ENCODE data around the gene NPPC. TPM values are rescaled to one million over a fixed set of nuclear protein-coding genes. Genes with fewer than 3 reads are reported as not detected.

Gene NPPC
- total and polyA plus RNA-seq, 2 of the 8 experiments (the other 6 are each of a cell fraction or from before 2014, with no cell fraction given): 1.3 to 4.7 TPM

DNA sequence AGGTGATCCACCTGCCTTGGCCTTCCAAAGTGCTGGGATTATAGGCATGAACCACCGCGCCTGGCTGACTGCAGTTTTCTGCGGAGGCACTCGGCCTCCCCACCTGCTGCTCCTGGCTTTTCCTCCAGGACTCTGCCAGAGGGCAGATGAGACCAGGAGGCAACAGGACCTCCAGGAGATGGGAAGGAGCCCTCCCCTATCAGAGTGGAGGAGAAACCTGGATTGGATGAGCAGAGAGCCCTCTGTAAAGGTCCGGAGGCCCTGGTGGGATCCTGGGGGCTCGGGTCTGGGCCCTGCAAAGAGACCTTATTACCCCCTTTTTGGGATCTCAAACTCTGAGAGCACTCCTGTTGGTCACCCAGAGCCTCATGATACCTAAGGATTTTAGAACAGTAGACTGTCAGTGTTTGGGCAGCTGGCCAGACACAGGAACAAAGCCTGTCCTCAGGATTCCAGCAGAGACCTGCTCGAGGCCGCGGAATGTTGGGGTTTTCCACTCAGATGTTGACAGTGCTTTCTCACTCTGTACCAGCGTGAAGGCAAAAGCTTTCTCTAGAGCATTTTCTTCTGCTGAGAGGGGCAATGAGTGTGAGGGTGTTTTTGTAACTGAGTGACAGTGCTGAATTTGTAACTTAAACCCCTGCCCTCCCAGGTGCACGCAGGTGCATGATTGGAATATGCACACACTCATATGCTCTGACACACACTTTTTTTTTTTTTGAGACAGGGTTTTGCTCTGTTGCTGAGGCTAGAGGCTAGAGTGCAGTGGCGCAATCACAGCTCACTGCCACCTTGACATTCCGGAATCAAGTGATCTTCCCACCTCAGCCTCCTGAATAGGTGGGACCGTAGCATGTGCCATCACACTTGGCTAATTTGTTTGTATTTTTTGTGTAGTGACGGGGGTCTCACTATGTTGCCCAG lies 48.4 kb downstream of the NPPC start:
- Histone ChIP-seq H2AFZ (ENCODE audit: low read length) (0 out of 2 replicates have a peak overlapping the region, but pooled peaks have one; percentile 27), H3K9me3 (ENCODE audit: insufficient read depth in 2 of 2, low read depth in 1 of 2, low read length in 1 of 2) (no peaks in the 10 kb centered on the region), H3K23ac (ENCODE audit: insufficient read length) (no peak overlapping the region), H3K4me3 (ENCODE audit: extremely low read depth in 1 of 4, insufficient read depth in 2 of 4, low read depth in 3 of 4, low read length in 4 of 4) (no peak overlapping the region), H3K27me3 (replicated peaks in 1 of 4; ENCODE audit: control insufficient read depth in 3 of 4, extremely low read depth in 1 of 4, insufficient read depth in 3 of 4, low read length in 3 of 4) (no peaks in the 10 kb centered on the region), H3K18ac (ENCODE audit: extremely low read depth, low read length) (no peak overlapping the region), H3K23me2 (ENCODE audit: low read depth, low read length) (no peaks in the 10 kb centered on the region), H3K56ac (replicated peaks; ENCODE audit: insufficient read length, low read depth, low read length) (no peak overlapping the region), H3K79me2 (ENCODE audit: control insufficient read depth in 1 of 2, insufficient read depth in 2 of 2, low read length in 2 of 2) (no peaks in the 10 kb centered on the region), H3K9ac (replicated peaks in 1 of 4; ENCODE audit: extremely low read depth in 1 of 4, low read depth in 3 of 4, low read length in 3 of 4) (no peak overlapping the region), H2BK12ac (ENCODE audit: low read depth, low read length) (no peak overlapping the region), H4K5ac (ENCODE audit: insufficient read length, low read depth, low read length) (no peak overlapping the region), H2BK20ac (ENCODE audit: low read length) (no peak overlapping the region), H3K36me3 (ENCODE audit: control insufficient read depth in 2 of 4, insufficient read depth in 4 of 4, low read length in 3 of 4) (no peaks in the 10 kb centered on the region), H2BK15ac (ENCODE audit: low read length) (no peak overlapping the region), H2AK5ac (ENCODE audit: low read depth, low read length) (no peak overlapping the region), H3K79me1 (ENCODE audit: low read depth, low read length) (no peaks in the 10 kb centered on the region), H4K20me1 (replicated peaks in 1 of 2; ENCODE audit: control insufficient read depth in 1 of 2, insufficient read depth in 2 of 2, low read length in 2 of 2) (no peaks in the 10 kb centered on the region), H3K4me2 (ENCODE audit: insufficient read depth in 1 of 2, low read depth in 2 of 2, low read length in 2 of 2) (no peak overlapping the region), H4K91ac (replicated peaks; ENCODE audit: insufficient read length, low read length) (no peak overlapping the region), H3K14ac (ENCODE audit: insufficient read length) (no peak overlapping the region), H3K4ac (replicated peaks; ENCODE audit: insufficient read length, low read depth, low read length) (no peak overlapping the region), H4K8ac (ENCODE audit: extremely low read depth, insufficient read depth, low read length) (no peak overlapping the region), H3K27ac (ENCODE audit: low read depth, low read length) (no peak overlapping the region), H2BK120ac (replicated peaks; ENCODE audit: low read depth, low read length) (no peak overlapping the region), H2BK5ac (ENCODE audit: low read depth, low read length) (no peak overlapping the region), H3K4me1 (replicated peaks in 1 of 4; ENCODE audit: control insufficient read depth in 3 of 4, insufficient read depth in 4 of 4, low read length in 3 of 4) (peaks cover 0 to 5% (median 1%) of the 10 kb centered on the region in 4 experiments; a peak in 2 of 7 replicates)
- 0 out of 2 replicates have a peak, but pooled peaks have one; percentile 44 for TF ChIP-seq TEAD4 (IDR thresholded peaks at IDR 0.05; ENCODE audit: low read depth, low read length)
- 0 out of 2 replicates have a peak, but pooled peaks have one; percentile 16 for TF ChIP-seq CEBPB (IDR thresholded peaks at IDR 0.05; ENCODE audit: low read depth, low read length)
- TF ChIP-seq GABPA (IDR thresholded peaks at IDR 0.05; ENCODE audit: borderline replicate concordance, insufficient read depth, low read length): no peak
- no peak for TF ChIP-seq SIN3A (conservative IDR thresholded peaks at IDR 0.05 in 1 of 2, IDR thresholded peaks at IDR 0.05 in 1 of 2; ENCODE audit: low read depth in 1 of 2, low read length in 2 of 2)
- POLR2A ChIA-PET (ENCODE audit: partially characterized antibody): interaction anchor here (1.1 to 1.2 kb wide), 2 partner anchors 13 to 558 kb away, joined by 3 read pairs; no protein-coding TSS in a partner anchor
- no peak for DNase-seq (ENCODE audit: low read depth in 1 of 2, low spot score in 2 of 2)
- no peak for FAIRE-seq
- 91% methylated on average over 14 of the region's 15 CpGs; no CpG with 5 or more reads in 1 of the 2 experiments for WGBS, 2 experiments (ENCODE audit: extremely low coverage in 1 of 2, insufficient coverage in 1 of 2, insufficient read length in 1 of 2, insufficient replicate concordance in 2 of 2, low coverage in 1 of 2, low lambda C conversion rate in 2 of 2, missing lambda C conversion rate in 1 of 2)
- CTCF ChIA-PET (ENCODE audit: partially characterized antibody): interaction anchor here (0.6 to 1.9 kb wide), 4 partner anchors 23 to 283 kb away, joined by 3 to 8 read pairs (median 4); no protein-coding TSS in a partner anchor

Measured in H1 (cell line).